ACHN (cell line): ENCODE results near the gene UBE2V1.
A peak's percentile ranks its signal among the peaks of the same experiment; 100 is the strongest.
"Not testable (repeated sequence)": the region's sequence is repeated elsewhere in the genome, so short reads cannot be mapped to it uniquely, and the experiment has no call there.

Source experiments
- DNase-seq: peaks from one replicate; pipeline ENCODE4 v3.0.0-alpha.2; 2015
- in situ Hi-C: cut with HindIII; loops from 2 replicates; pipeline ENCODE4 v1.10.0; 2017; ENCODE audit warnings: low sequenced_read_pairs, low pct_ligation_motif_present, low pct_unique_long_range_greater_than_20kb

The UBE2V1 gene

GRCh38 chr20:50077818-50078601 lies 34.9 kb downstream of the UBE2V1 start:
- no peak for DNase-seq
- in situ Hi-C loops = no loop called here

GRCh38 chr20:50073500-50073899 lies 39.5 kb downstream of the UBE2V1 start:
- no peak for DNase-seq
- in situ Hi-C loops = no loop called here

- DNase-seq = peak; percentile 81
- in situ Hi-C loops = no loop called here
These were observed 41.7 kb downstream of the UBE2V1 start for GRCh38 chr20:50071039-50071888.

GRCh38 chr20:50070361-50070760 lies 42.6 kb downstream of the UBE2V1 start:
- no peak for DNase-seq
- in situ Hi-C loops = no loop called here

DNA sequence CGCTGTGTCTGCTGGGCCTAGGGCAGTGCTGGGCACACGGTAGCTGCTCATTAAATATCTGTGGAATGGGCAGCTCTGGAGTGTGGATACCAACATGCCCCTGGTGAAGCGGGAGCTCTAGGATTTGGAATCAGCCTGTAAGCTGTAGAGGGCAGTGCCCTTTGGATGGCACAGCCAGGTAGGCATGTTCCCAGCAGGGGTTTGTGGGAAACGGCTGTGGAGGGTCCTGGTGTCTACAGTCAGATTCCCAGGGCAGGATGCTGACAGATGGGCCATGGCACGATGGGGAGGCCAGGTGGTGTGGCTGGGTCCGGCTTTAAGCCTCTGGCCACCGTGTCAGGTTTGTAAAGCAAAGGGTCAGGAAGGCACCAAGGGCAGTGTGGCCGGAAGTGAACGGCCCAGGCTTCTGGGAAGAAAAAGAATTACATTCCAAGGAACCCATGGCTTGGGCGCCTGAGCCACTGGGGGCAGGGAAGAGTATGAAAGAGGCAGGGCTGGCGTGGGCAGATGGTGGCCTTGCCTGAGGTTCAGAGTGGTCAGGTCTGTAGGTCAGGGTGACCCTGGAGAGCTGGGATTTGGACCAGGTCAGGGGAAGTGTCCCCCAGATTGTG lies 44.8 kb downstream of the UBE2V1 start:
- no peak for DNase-seq
- in situ Hi-C loops = no loop called here

DNA sequence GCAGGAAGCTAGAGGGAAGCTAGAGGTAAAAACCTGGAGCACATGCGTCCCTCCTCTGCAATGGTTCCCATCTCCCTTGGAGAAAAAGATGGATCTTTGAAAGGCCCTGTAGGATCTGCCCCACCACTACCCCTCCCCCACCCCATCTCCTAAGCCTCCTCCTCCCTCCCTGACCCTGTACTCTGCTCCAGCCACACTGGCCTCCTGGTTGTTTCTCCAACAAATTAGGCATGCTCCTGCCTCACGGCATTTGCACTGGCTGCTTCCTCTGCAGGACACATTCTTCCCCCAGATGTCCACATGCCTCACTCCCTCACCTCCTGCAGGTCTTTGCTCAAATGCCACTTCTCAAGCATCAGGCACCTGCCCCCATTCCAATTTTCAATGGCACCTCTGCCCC lies 45.5 kb downstream of the UBE2V1 start:
- DNase-seq = no peak
- in situ Hi-C loops = no loop called here

GRCh38 chr20:50067018-50067417 lies 45.9 kb downstream of the UBE2V1 start:
- in situ Hi-C loops = no loop called here
- DNase-seq = no peak

- DNase-seq = no peak
- in situ Hi-C loops = no loop called here
These were observed 46.7 kb downstream of the UBE2V1 start for GRCh38 chr20:50066161-50066834.

- in situ Hi-C loops = no loop called here
These were observed 47.7 kb downstream of the UBE2V1 start for GRCh38 chr20:50065325-50065615.

DNA sequence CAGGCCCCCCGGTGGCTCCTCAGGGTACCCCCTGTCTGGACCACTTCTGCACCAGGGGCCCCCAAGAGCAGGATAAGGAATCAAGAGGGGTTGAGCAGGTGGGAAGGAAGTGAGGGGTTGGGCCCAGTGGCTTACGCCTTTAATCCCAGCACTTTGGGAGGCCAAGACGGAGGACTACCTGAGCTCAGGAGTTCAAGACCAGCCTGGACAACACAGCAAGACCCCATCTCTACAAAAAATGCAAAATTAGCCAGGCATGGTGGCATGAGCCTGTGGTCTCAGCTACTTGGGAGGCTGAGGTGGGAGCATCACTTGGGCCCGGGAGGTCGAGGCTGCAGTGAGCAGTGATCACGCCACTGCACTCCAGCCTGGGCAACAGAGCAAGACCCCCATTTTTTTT lies 49.2 kb downstream of the UBE2V1 start:
- DNase-seq, in situ Hi-C loops: not testable (repeated sequence)

More at GRCh38 chr20:50065325-50065615, 47.7 kb downstream of the UBE2V1 start:
- no peak for DNase-seq

GRCh38 chr20:50062006-50062838 lies 50.7 kb downstream of the UBE2V1 start:
- DNase-seq = no peak
- in situ Hi-C loops = no loop called here

- in situ Hi-C loops = no loop called here
- no peak for DNase-seq
These were observed 51.6 kb downstream of the UBE2V1 start for GRCh38 chr20:50061151-50062005.

DNA sequence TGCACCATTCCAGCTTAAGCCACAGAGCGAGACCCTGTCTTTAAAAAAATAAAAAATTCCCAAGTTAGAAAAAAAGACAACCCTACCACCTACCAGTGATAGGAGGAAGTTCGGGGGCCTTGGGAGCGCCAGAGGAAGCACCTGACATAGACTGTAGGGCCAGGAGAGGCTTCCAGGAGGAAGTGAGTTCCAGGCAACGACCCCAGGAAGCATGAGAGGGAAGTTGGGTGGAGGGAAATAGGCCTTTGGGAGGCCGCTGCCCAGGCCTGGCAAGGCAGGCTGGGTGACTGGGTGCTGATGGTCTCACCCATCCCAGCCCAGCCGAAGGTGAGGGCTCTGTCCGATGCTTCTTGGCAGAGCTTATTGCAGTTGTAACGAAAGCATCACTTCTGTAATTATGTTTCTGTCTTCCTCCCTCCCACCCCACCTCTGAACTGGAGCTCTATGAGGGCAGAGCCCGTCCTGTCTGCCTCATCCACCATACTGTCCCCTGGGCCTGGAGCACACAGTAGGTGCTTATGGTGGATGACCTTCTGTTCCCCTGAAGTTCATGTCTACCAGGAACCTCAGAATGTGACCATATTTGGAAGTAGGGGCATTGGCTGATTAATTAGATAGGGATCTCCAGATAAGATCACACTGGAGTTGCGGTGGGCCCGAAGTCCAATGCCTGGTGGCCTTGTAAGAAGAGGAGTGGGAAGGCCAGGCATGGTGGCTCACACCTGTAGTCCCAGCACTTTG lies 54.1 kb downstream of the UBE2V1 start:
- DNase-seq = no peak
- in situ Hi-C loops = no loop called here

DNA sequence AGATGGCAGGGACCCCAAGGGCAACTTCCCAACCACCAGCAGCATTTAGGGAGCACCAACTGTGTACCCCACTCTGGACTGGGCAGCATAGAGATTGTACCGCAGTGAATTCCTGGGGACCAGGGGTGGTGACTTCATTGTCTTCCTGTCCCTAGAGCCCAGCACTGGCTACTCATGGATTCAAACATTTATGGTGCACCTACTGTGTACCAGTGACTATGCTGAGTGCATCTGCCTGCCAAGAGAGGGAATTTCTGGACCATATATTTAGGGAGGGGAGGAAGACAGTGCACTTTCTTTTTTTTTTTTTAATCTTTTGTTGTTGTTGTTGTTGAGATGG lies 55.3 kb downstream of the UBE2V1 start:
- in situ Hi-C loops = no loop called here
- no peak for DNase-seq

DNA sequence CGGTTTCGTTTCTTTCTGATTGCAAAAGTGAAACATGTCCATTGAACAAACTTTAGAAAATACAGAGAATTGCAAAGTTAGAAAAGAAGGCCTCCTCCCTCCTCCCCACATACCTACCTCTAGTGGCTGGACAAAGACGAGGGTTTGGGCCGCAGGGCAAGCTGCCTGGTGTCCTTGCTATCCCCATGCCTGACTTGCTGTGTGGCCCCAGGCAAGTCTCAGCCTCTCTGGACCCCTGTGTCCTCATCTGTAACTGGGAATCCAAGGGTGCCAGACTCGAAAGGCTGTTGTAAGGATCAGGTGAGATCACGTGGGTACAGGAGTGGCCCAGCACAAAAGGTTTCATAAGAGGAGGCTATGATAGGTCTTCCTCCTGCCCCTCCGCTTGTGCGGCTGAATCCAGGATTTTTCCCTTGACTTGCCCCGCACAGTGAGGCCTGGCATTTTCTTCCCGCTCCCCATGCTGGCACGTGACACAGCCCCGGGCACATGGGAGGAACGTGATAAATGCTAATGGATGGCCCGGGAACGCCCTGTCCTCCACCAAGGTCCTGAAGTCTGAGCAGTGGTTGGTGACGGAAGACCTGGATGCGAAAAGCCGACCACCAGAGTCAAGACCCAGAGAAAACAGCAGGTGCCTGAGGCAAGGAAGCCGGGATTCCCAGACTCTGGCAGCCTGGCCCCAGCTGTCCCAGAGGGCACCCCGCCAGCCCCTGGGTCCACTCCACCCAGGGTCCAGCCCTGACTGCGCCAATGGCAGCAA lies 55.8 kb downstream of the UBE2V1 start:
- no peak for DNase-seq
- in situ Hi-C loops = no loop called here

- DNase-seq = no peak
- in situ Hi-C loops = no loop called here
These were observed 56.5 kb downstream of the UBE2V1 start for GRCh38 chr20:50056408-50056926.
